DND-41 (cell line): Measurements from ENCODE around the gene KRT6B.

Experiments
- ATAC-seq: fragments of 200-7000 bp; cut with Tn5 transposase; 3 replicates; pipeline ENCODE4 v1.9.1; 2021; ENCODE audit warnings: low read depth; ENCODE audit not compliant: insufficient read depth
- DNase-seq: peaks from one replicate; pipeline ENCODE4 v3.0.0-alpha.2; 2020
- H2AFZ ChIP-seq: 2 replicates; pipeline ENCODE4 v1.6.0; 2012; ENCODE audit warnings: low read depth, low read length
- H3K27ac ChIP-seq: 2 replicates; pipeline ENCODE4 v1.5.1; 2012; ENCODE audit warnings: low read length, inconsistent platforms
- H3K27me3 ChIP-seq: fragments of 200-600 bp; sonication (generic); 2 replicates; pipeline ENCODE4 v1.6.0; 2012; ENCODE audit warnings: low read length, mild to moderate bottlenecking, inconsistent platforms; ENCODE audit not compliant: insufficient read depth, poor library complexity
- H3K36me3 ChIP-seq: 2 replicates; pipeline ENCODE4 v1.5.1; 2012; ENCODE audit warnings: low read length, inconsistent platforms; ENCODE audit not compliant: insufficient read depth
- H3K4me1 ChIP-seq: 2 replicates; pipeline ENCODE4 v1.5.1; 2012; ENCODE audit warnings: mild to moderate bottlenecking, low read length; ENCODE audit not compliant: insufficient read depth
- H3K4me2 ChIP-seq: 2 replicates; pipeline ENCODE4 v1.6.0; 2012; ENCODE audit warnings: mild to moderate bottlenecking, moderate library complexity, low read length, inconsistent platforms; ENCODE audit not compliant: insufficient read depth
- H3K4me3 ChIP-seq, 2 experiments: fragments of 200-600 bp in 1 of 2; shearing (Covaris generic) in 1 of 2; 2 replicates each; pipeline ENCODE4 v1.5.1; 2012 to 2016; ENCODE audit warnings: inconsistent platforms in 2 of 2, low read length in 2 of 2, mild to moderate bottlenecking in 2 of 2, low read depth in 1 of 2, moderate library complexity in 1 of 2
- H3K79me2 ChIP-seq: 2 replicates; pipeline ENCODE4 v1.6.0; 2012; ENCODE audit warnings: low read length, inconsistent platforms; ENCODE audit not compliant: insufficient read depth
- H3K9ac ChIP-seq: 2 replicates; pipeline ENCODE4 v1.6.0; 2012; ENCODE audit warnings: low read depth, mild to moderate bottlenecking, inconsistent platforms, low read length, moderate library complexity
- H3K9me3 ChIP-seq: 2 replicates; pipeline ENCODE4 v1.5.1; 2012; ENCODE audit warnings: low read length, moderate library complexity, mild to moderate bottlenecking, inconsistent platforms; ENCODE audit not compliant: insufficient read depth, severe bottlenecking
- H4K20me1 ChIP-seq: 2 replicates; pipeline ENCODE4 v1.6.0; 2012; ENCODE audit warnings: low read length; ENCODE audit not compliant: insufficient read depth
- EZH2 ChIP-seq: IDR thresholded peaks from 3 replicates; pipeline ENCODE4 v1.6.1; 2012; ENCODE audit warnings: borderline replicate concordance, low read depth, mild to moderate bottlenecking, moderate library complexity, low read length, inconsistent platforms; ENCODE audit not compliant: severe bottlenecking
- TF ChIP-seq, protein P1 (sequence below): IDR thresholded peaks from 2 replicates; pipeline ENCODE4 v1.5.1; 2012; ENCODE audit warnings: borderline replicate concordance, low read length, moderate library complexity, mild to moderate bottlenecking; ENCODE audit not compliant: poor library complexity, severe bottlenecking; ENCODE audit errors: extremely low read depth

KRT6B gene

GRCh38 chr12:52426034-52426433 is 25.9 kb downstream of the KRT6B start:
- TF ChIP-seq EZH2 = no peak
- TF ChIP-seq, protein P1, sequence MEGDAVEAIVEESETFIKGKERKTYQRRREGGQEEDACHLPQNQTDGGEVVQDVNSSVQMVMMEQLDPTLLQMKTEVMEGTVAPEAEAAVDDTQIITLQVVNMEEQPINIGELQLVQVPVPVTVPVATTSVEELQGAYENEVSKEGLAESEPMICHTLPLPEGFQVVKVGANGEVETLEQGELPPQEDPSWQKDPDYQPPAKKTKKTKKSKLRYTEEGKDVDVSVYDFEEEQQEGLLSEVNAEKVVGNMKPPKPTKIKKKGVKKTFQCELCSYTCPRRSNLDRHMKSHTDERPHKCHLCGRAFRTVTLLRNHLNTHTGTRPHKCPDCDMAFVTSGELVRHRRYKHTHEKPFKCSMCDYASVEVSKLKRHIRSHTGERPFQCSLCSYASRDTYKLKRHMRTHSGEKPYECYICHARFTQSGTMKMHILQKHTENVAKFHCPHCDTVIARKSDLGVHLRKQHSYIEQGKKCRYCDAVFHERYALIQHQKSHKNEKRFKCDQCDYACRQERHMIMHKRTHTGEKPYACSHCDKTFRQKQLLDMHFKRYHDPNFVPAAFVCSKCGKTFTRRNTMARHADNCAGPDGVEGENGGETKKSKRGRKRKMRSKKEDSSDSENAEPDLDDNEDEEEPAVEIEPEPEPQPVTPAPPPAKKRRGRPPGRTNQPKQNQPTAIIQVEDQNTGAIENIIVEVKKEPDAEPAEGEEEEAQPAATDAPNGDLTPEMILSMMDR = no peak
- no peaks in the 10 kb centered on the region for H3K9me3 ChIP-seq
- no peak overlapping the region for H3K9ac ChIP-seq
- H3K27ac ChIP-seq = no peak overlapping the region
- peaks cover 26% of the 10 kb centered on the region for H3K27me3 ChIP-seq
- H3K4me3 ChIP-seq = no peak overlapping the region
- DNase-seq (no peak), ATAC-seq (no peak)
- no peaks in the 10 kb centered on the region for H3K36me3 ChIP-seq
- no peak overlapping the region for H3K4me2 ChIP-seq
- H4K20me1 ChIP-seq = 0 out of 2 replicates have a peak, but pooled peaks cover 7% of the 10 kb centered on the region
- H3K79me2 ChIP-seq = no peaks in the 10 kb centered on the region
- H2AFZ ChIP-seq = no peak overlapping the region
- H3K4me1 ChIP-seq = no peaks in the 10 kb centered on the region

DNA sequence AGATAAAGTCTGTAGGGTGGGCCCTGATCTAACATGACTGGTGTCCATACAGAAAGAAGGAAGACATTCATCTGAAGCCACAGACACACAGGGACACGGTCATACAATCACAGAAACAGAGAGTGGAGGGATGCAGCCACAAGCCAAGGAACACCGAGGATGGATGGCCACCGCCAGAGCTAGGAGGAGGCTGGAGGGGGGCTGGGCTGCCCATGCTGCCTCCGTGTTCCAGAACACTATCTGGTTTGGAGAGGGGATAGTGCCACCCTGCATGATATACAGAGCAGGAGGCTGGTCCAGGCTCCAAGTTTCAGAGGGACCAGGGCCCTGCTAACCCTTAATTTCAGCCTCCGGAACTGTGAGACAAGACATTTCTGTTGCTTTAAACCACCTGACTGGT is 26.5 kb downstream of the KRT6B start:
- Histone ChIP-seq H3K36me3 (no peaks in the 10 kb centered on the region), H3K4me2 (no peak overlapping the region), H3K27ac (no peak overlapping the region), H3K27me3 (peaks cover 27% of the 10 kb centered on the region), H3K9me3 (no peaks in the 10 kb centered on the region), H4K20me1 (0 out of 2 replicates have a peak, but pooled peaks cover 6% of the 10 kb centered on the region), H3K9ac (no peak overlapping the region), H3K79me2 (no peaks in the 10 kb centered on the region), H3K4me1 (no peaks in the 10 kb centered on the region), H2AFZ (no peak overlapping the region), H3K4me3 (no peak overlapping the region)
- TF ChIP-seq EZH2 = no peak
- TF ChIP-seq, protein P1 = no peak
- ATAC-seq (no peak), DNase-seq (no peak)

DNA sequence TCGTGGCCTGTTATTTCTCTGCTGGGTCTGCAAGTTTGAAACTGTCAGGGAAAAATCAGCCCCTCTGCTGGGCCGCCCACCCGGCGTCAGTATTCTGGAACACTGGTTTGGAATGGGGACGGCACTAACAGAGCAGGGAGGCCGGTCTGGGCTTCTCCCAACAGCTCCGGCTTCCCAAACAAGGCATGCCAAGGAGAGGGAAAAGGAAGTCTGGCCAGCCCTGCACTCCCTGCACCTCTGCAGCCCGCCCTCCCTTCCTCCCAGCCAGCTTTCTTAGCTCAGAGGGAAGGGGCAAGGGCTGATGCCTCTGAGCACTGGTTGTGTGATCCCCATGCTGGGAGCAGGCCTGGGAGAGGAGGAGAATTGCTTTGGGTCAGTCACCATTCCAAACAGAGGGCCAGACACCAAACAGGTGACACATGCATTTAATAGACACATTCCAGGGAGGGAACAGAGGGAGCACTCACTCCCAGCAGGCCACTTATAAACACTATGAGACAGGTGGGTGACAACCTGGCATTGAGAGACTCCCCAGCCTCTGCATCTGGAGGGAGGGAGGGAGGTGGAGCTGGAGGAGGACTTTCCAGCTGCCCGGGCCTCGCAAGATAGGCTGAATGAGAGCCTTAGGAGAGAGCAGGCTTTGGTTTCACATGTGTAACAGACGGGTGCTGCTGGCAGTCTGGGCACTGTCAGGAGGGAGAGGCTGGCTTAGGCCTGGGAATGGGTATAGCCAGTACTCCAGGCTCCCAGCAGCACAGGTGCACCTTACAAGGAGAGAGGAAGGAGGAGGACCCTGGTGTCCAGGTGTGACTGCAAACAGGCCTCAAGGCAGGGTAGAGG is 28.1 kb downstream of the KRT6B start:
- Histone ChIP-seq H4K20me1 (0 out of 2 replicates have a peak, but pooled peaks cover 4% of the 10 kb centered on the region), H3K27me3 (peaks cover 22% of the 10 kb centered on the region), H3K79me2 (no peaks in the 10 kb centered on the region), H3K36me3 (no peaks in the 10 kb centered on the region), H3K4me1 (no peaks in the 10 kb centered on the region), H3K4me3 (no peak overlapping the region), H3K4me2 (no peak overlapping the region), H3K9ac (no peak overlapping the region), H3K27ac (no peak overlapping the region), H3K9me3 (no peaks in the 10 kb centered on the region), H2AFZ (no peak overlapping the region)
- DNase-seq = no peak
- ATAC-seq = no peak
- TF ChIP-seq, protein P1 = no peak
- no peak for TF ChIP-seq EZH2
